Mesenteric fat pad (tissue), 1 donor: ENCODE measurements around the gene BSN. TPM values are rescaled to one million over a fixed set of nuclear protein-coding genes. Genes with fewer than 3 reads are reported as not detected.

Experiments
- DNase-seq: peaks from one replicate; pipeline ENCODE4 v3.0.0-alpha.2; 2020; ENCODE audit warnings: low spot score
- total RNA-seq: library from RNA; stranded (reverse); fragmentation: NEBNext Ultra II Directional; extraction: Animal tissue kit (Norgen Biotek cat#: 25700); gene quantifications from one replicate; pipeline ENCODE4 v1.2.1, GENCODE V29; 2021
- donor health status: DM: yes; HTN: yes; CAD: no.

Gene BSN
- total RNA-seq, 1 donor from 2014 or later = 0.16 TPM

- DNase-seq = no peak
Observed at GRCh38 chr3:49593041-49593440, 38.8 kb downstream of the BSN start.

- no peak for DNase-seq
Observed at GRCh38 chr3:49600781-49601180, 46.5 kb downstream of the BSN start.

GRCh38 chr3:49601358-49602048 lies 47.2 kb downstream of the BSN start:
- DNase-seq = no peak

GRCh38 chr3:49602049-49602554 lies 47.8 kb downstream of the BSN start:
- peak; percentile 49 for DNase-seq

- peak; percentile 68 for DNase-seq
Observed at GRCh38 chr3:49602877-49603411, 48.7 kb downstream of the BSN start.

- peak; percentile 67 for DNase-seq
Observed at GRCh38 chr3:49606427-49606826, 52.1 kb downstream of the BSN start.

GRCh38 chr3:49607105-49607591 lies 52.9 kb downstream of the BSN start:
- peak; percentile 76 for DNase-seq

GRCh38 chr3:49607796-49608195 lies 53.5 kb downstream of the BSN start:
- peak; percentile 59 for DNase-seq

- DNase-seq = peak; percentile 28
Observed at GRCh38 chr3:49609314-49609713, 55.0 kb downstream of the BSN start.

- DNase-seq = peak; percentile 30
Observed at GRCh38 chr3:49609815-49610214, 55.5 kb downstream of the BSN start.

- DNase-seq = peak; percentile 18
Observed at GRCh38 chr3:49610666-49611280, 56.5 kb downstream of the BSN start.

- DNase-seq = peak; percentile 16
Observed at GRCh38 chr3:49611291-49611690, 57.0 kb downstream of the BSN start.

- DNase-seq = peak; percentile 3
Observed at GRCh38 chr3:49611719-49612118, 57.4 kb downstream of the BSN start.

- peak; percentile 51 for DNase-seq
Observed at GRCh38 chr3:49614936-49615335, 60.7 kb downstream of the BSN start.

- peak; percentile 35 for DNase-seq
Observed at GRCh38 chr3:49616061-49616460, 61.8 kb downstream of the BSN start.

GRCh38 chr3:49616491-49616941 lies 62.2 kb downstream of the BSN start:
- DNase-seq = peak; percentile 62

GRCh38 chr3:49617390-49618013 lies 63.2 kb downstream of the BSN start:
- DNase-seq = peak; percentile 78

GRCh38 chr3:49618412-49618811 lies 64.1 kb downstream of the BSN start:
- no peak for DNase-seq

- no peak for DNase-seq
Observed at GRCh38 chr3:49619649-49620048, 65.4 kb downstream of the BSN start.

GRCh38 chr3:49620728-49621127 lies 66.5 kb downstream of the BSN start:
- no peak for DNase-seq

GRCh38 chr3:49623071-49623470 lies 68.8 kb downstream of the BSN start:
- DNase-seq = no peak

- DNase-seq = no peak
Observed at GRCh38 chr3:49625071-49625470, 70.8 kb downstream of the BSN start.
